ENCODE measurements around the gene MIA3.
"Not testable (repeated sequence)": the region's sequence is repeated elsewhere in the genome, so short reads cannot be mapped to it uniquely, and the experiment has no call there.

The MIA3 gene

GRCh38 chr1:222669107-222669506 is 51.2 kb downstream of the MIA3 start:
- not testable (repeated sequence) for DNase-seq (ENCODE audit: low spot score)

- DNase-seq (ENCODE audit: low spot score): no peak
These were observed 52.2 kb downstream of the MIA3 start for GRCh38 chr1:222670110-222670509.

GRCh38 chr1:222680080-222680479 is 62.2 kb downstream of the MIA3 start:
- DNase-seq (ENCODE audit: low spot score): no peak

GRCh38 chr1:222691016-222691415 is 73.1 kb downstream of the MIA3 start:
- no peak for DNase-seq (ENCODE audit: low spot score)

- DNase-seq (ENCODE audit: low spot score): no peak
These were observed 77.0 kb downstream of the MIA3 start for GRCh38 chr1:222694927-222695326.

- DNase-seq (ENCODE audit: low spot score): no peak
These were observed 78.8 kb downstream of the MIA3 start for GRCh38 chr1:222696741-222697140.

GRCh38 chr1:222697203-222697602 is 79.3 kb downstream of the MIA3 start:
- DNase-seq (ENCODE audit: low spot score): no peak

- DNase-seq (ENCODE audit: low spot score): no peak
These were observed 79.9 kb downstream of the MIA3 start for GRCh38 chr1:222697826-222698225.

- DNase-seq (ENCODE audit: low spot score): no peak
These were observed 84.3 kb downstream of the MIA3 start for GRCh38 chr1:222702210-222702609.

- no peak for DNase-seq (ENCODE audit: low spot score)
These were observed 86.4 kb downstream of the MIA3 start for GRCh38 chr1:222704260-222704659.

GRCh38 chr1:222706815-222707214 is 88.9 kb downstream of the MIA3 start:
- no peak for DNase-seq (ENCODE audit: low spot score)

- no peak for DNase-seq (ENCODE audit: low spot score)
These were observed 91.8 kb downstream of the MIA3 start for GRCh38 chr1:222709700-222710153.

GRCh38 chr1:222711319-222712252 is 93.7 kb downstream of the MIA3 start:
- DNase-seq (ENCODE audit: low spot score): peak; percentile 66

GRCh38 chr1:222712253-222713090 is 94.6 kb downstream of the MIA3 start, which contains the start of the genes AIDA and BROX:
AIDA (minus strand) TSS chr1:222712491; CDS start chr1:222712317, 174 bp downstream.
BROX (plus strand) TSS chr1:222712564; CDS start chr1:222715700, 3,136 bp downstream.
- peak; percentile 94 for DNase-seq (ENCODE audit: low spot score)

- DNase-seq (ENCODE audit: low spot score): peak; percentile 89
These were observed 95.4 kb downstream of the MIA3 start for GRCh38 chr1:222713091-222713961.

- no peak for DNase-seq (ENCODE audit: low spot score)
These were observed 98.5 kb downstream of the MIA3 start for GRCh38 chr1:222716393-222716792.
